AG08395 (cell line): Measurements from ENCODE around the gene STPG3.

Experiments
- DNase-seq: peaks from one replicate; pipeline ENCODE4 v3.0.0; 2012; ENCODE audit warnings: mixed read lengths, low spot score

The STPG3 gene

GRCh38 chr9:137222190-137223077 is 28.7 kb upstream of the STPG3 start, which contains the start of gene RNF208:
RNF208 (minus strand) TSS chr9:137222240; CDS start chr9:137221212, 1,028 bp downstream.
- DNase-seq = no peak

GRCh38 chr9:137223078-137223970 is 27.8 kb upstream of the STPG3 start:
- peak; percentile 99 for DNase-seq

- DNase-seq = no peak
Observed at GRCh38 chr9:137224830-137225694, 26.0 kb upstream of the STPG3 start, which contains the start of gene CYSRT1. CYSRT1 (plus strand) TSS chr9:137225174; CDS start chr9:137225622, 448 bp downstream.

- no peak for DNase-seq
Observed at GRCh38 chr9:137225699-137226331, 25.3 kb upstream of the STPG3 start.

- DNase-seq = peak; percentile 10
Observed at GRCh38 chr9:137226338-137227053, 24.6 kb upstream of the STPG3 start.

- peak; percentile 77 for DNase-seq
Observed at GRCh38 chr9:137227054-137227852, 23.8 kb upstream of the STPG3 start, which contains the start of gene RNF224. RNF224 (plus strand) TSS chr9:137227502; CDS start chr9:137228336, 834 bp downstream.

- no peak for DNase-seq
Observed at GRCh38 chr9:137227853-137228505, 23.1 kb upstream of the STPG3 start.

- DNase-seq = no peak
Observed at GRCh38 chr9:137228506-137228967, 22.5 kb upstream of the STPG3 start.

- no peak for DNase-seq
Observed at GRCh38 chr9:137228968-137229896, 21.9 kb upstream of the STPG3 start.

GRCh38 chr9:137229903-137230704 is 21.0 kb upstream of the STPG3 start:
- no peak for DNase-seq

- DNase-seq = no peak
Observed at GRCh38 chr9:137230705-137231371, 20.2 kb upstream of the STPG3 start, which contains the start of gene SLC34A3. SLC34A3 (plus strand) TSS chr9:137230901; CDS start chr9:137231703, 802 bp downstream.

- DNase-seq = no peak
Observed at GRCh38 chr9:137231372-137232039, 19.6 kb upstream of the STPG3 start.

GRCh38 chr9:137232101-137232500 is 19.0 kb upstream of the STPG3 start:
- no peak for DNase-seq

- no peak for DNase-seq
Observed at GRCh38 chr9:137232510-137232909, 18.6 kb upstream of the STPG3 start.

GRCh38 chr9:137233143-137233980 is 17.7 kb upstream of the STPG3 start:
- DNase-seq = no peak
